ENCODE measurements around the gene LAMP1.
"Not testable (repeated sequence)": the region's sequence is repeated elsewhere in the genome, so short reads cannot be mapped to it uniquely, and the experiment has no call there.

GRCh38 chr13:113314112-113314511, 17.1 kb downstream of the LAMP1 start:
- TF ChIP-seq REST (IDR thresholded peaks at IDR 0.05; ENCODE audit: unreplicated experiment); CTCF (conservative IDR thresholded peaks at IDR 0.05; ENCODE audit: low read depth in 2 of 2); EZH2 (IDR thresholded peaks at IDR 0.05; ENCODE audit: low read depth, unreplicated experiment); POLR2AphosphoS5 (IDR thresholded peaks at IDR 0.05; ENCODE audit: low read depth); EZH2phosphoT487 (IDR thresholded peaks at IDR 0.05; ENCODE audit: unreplicated experiment); JUNB (IDR thresholded peaks at IDR 0.05; ENCODE audit: unreplicated experiment); ZNF114 (CRISPR knock-in tag; IDR thresholded peaks at IDR 0.05); ZNF331 (CRISPR knock-in tag; IDR thresholded peaks at IDR 0.05; ENCODE audit: low read depth); CREB1 (CRISPR knock-in tag; IDR thresholded peaks at IDR 0.05; ENCODE audit: low read depth); STAT1 (IDR thresholded peaks at IDR 0.05; ENCODE audit: unreplicated experiment); ZNF462 (CRISPR knock-in tag; IDR thresholded peaks at IDR 0.05); ETS1 (IDR thresholded peaks at IDR 0.05); NANOG (IDR thresholded peaks at IDR 0.05; ENCODE audit: borderline replicate concordance): not testable (repeated sequence)

All from GM23338 (cell line).